DOHH2 (cell line): Measurements from ENCODE around the gene FOSL1.

Experiments
- H3F3A ChIP-seq: fragments of 200-600 bp; sonication (generic), shearing (Covaris generic); 2 replicates; pipeline ENCODE4 v1.6.0; 2016; ENCODE audit warnings: antibody characterized with exemption, mild to moderate bottlenecking; ENCODE audit not compliant: control insufficient read depth, insufficient read depth
- H3K27ac ChIP-seq: fragments of 200-600 bp; sonication (generic); 2 replicates; pipeline ENCODE4 v1.5.1; 2014; ENCODE audit warnings: low read depth, mild to moderate bottlenecking, low read length, moderate library complexity
- H3K27me3 ChIP-seq: fragments of 200-600 bp; sonication (generic); 2 replicates; pipeline ENCODE4 v1.6.1; 2014; ENCODE audit warnings: mild to moderate bottlenecking, low read length, mixed read lengths; ENCODE audit not compliant: control insufficient read depth
- H3K36me3 ChIP-seq: fragments of 200-600 bp; sonication (generic); 2 replicates; pipeline ENCODE4 v1.6.1; 2014; ENCODE audit warnings: mild to moderate bottlenecking, low read length, moderate library complexity, mixed read lengths; ENCODE audit not compliant: control insufficient read depth
- H3K4me1 ChIP-seq: fragments of 200-600 bp; sonication (generic); 2 replicates; pipeline ENCODE4 v1.6.1; 2014; ENCODE audit warnings: mild to moderate bottlenecking, low read length, mixed read lengths; ENCODE audit not compliant: control insufficient read depth
- H3K4me2 ChIP-seq: fragments of 200-600 bp; sonication (generic); 2 replicates; pipeline ENCODE4 v1.6.0; 2014; ENCODE audit warnings: mild to moderate bottlenecking, low read length, moderate library complexity
- H3K4me3 ChIP-seq: fragments of 200-600 bp; sonication (generic); 2 replicates; pipeline ENCODE4 v1.5.1; 2014; ENCODE audit warnings: mild to moderate bottlenecking, low read length, mixed read lengths
- H3K79me2 ChIP-seq: fragments of 200-600 bp; sonication (generic); 2 replicates; pipeline ENCODE4 v1.6.1; 2014; ENCODE audit warnings: mild to moderate bottlenecking, low read length, mixed read lengths; ENCODE audit not compliant: control insufficient read depth
- H3K9me2 ChIP-seq: fragments of 200-600 bp; sonication (generic); replicated peaks from 2 replicates; pipeline ENCODE4 v1.6.1; 2014; ENCODE audit warnings: mild to moderate bottlenecking, low read length, mixed read lengths; ENCODE audit not compliant: control insufficient read depth
- H3K9me3 ChIP-seq: fragments of 200-600 bp; sonication (generic); 2 replicates; pipeline ENCODE4 v1.6.1; 2014; ENCODE audit warnings: antibody characterized with exemption, low read length, mixed read lengths; ENCODE audit not compliant: control insufficient read depth, insufficient read depth
- H4K20me1 ChIP-seq: fragments of 200-600 bp; sonication (generic); 2 replicates; pipeline ENCODE4 v1.6.0; 2014; ENCODE audit warnings: low read depth, mild to moderate bottlenecking, antibody characterized with exemption, low read length, moderate library complexity; ENCODE audit not compliant: control insufficient read depth, insufficient read depth
- EZH2phosphoT487 ChIP-seq: fragments of 200-600 bp; sonication (generic); IDR thresholded peaks from 2 replicates; pipeline ENCODE4 v1.6.1; 2017; ENCODE audit warnings: borderline replicate concordance, mild to moderate bottlenecking, antibody characterized with exemption, low read length, moderate library complexity, mixed read lengths
- TF ChIP-seq, protein P1 (sequence below): fragments of 200-600 bp; sonication (generic); IDR thresholded peaks from one replicate; pipeline ENCODE4 v1.5.1; 2014; ENCODE audit warnings: antibody characterized with exemption, mild to moderate bottlenecking, low read depth, low read length; ENCODE audit not compliant: poor library complexity, severe bottlenecking

The FOSL1 gene

DNA sequence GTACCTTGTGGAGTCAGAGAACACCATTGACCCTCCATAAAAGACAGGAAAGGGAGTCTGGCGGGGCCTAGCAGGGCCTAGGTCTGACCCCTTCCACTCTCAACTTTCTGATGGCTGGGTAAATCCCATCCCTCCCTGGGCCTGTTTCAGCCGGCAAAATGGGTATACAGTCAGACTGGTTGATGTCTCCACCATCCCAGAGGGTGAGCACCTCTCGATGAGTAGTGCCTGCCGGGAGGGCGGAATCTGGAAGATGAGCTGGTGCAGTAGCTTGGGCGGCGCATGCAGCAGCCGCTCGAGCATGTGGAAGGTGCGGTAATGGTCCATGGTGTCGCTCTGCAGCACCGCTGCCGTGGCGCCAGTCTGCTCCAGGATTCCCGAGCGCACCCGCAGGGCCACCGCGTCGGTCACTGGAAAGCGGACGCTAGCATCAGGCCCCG lies 12.4 kb downstream of the FOSL1 start:
- Histone ChIP-seq H3K36me3 (peaks cover 58% of the 10 kb centered on the region), H4K20me1 (0 out of 2 replicates have a peak, but pooled peaks cover 3% of the 10 kb centered on the region), H3K27ac (peak overlapping the region; percentile 88; the same call in 1 of the 2 replicates), H3K9me3 (no peaks in the 10 kb centered on the region), H3K4me2 (peak overlapping the region; percentile 95), H3K9me2 (no peaks in the 10 kb centered on the region), H3F3A (peaks cover 24% of the 10 kb centered on the region), H3K4me1 (peaks cover 57% of the 10 kb centered on the region), H3K27me3 (no peaks in the 10 kb centered on the region), H3K79me2 (peaks cover 33% of the 10 kb centered on the region), H3K4me3 (peak overlapping the region; percentile 93)
- no peak for TF ChIP-seq EZH2phosphoT487

- TF ChIP-seq EZH2phosphoT487, result no peak
- TF ChIP-seq, protein P1, sequence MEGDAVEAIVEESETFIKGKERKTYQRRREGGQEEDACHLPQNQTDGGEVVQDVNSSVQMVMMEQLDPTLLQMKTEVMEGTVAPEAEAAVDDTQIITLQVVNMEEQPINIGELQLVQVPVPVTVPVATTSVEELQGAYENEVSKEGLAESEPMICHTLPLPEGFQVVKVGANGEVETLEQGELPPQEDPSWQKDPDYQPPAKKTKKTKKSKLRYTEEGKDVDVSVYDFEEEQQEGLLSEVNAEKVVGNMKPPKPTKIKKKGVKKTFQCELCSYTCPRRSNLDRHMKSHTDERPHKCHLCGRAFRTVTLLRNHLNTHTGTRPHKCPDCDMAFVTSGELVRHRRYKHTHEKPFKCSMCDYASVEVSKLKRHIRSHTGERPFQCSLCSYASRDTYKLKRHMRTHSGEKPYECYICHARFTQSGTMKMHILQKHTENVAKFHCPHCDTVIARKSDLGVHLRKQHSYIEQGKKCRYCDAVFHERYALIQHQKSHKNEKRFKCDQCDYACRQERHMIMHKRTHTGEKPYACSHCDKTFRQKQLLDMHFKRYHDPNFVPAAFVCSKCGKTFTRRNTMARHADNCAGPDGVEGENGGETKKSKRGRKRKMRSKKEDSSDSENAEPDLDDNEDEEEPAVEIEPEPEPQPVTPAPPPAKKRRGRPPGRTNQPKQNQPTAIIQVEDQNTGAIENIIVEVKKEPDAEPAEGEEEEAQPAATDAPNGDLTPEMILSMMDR, result no peak
- H3K9me2 ChIP-seq, result no peaks in the 10 kb centered on the region
- 0 out of 2 replicates have a peak, but pooled peaks cover 2% of the 10 kb centered on the region for H4K20me1 ChIP-seq
- no peak overlapping the region for H3K27ac ChIP-seq
- H3K4me1 ChIP-seq, result peaks cover 51% of the 10 kb centered on the region
- H3K4me2 ChIP-seq, result peak overlapping the region; percentile 95
- H3K79me2 ChIP-seq, result peaks cover 26% of the 10 kb centered on the region
- H3K36me3 ChIP-seq, result peaks cover 62% of the 10 kb centered on the region
- H3K9me3 ChIP-seq, result no peaks in the 10 kb centered on the region
- peaks cover 23% of the 10 kb centered on the region for H3F3A ChIP-seq
- H3K4me3 ChIP-seq, result peak overlapping the region; percentile 93
- H3K27me3 ChIP-seq, result no peaks in the 10 kb centered on the region
These were observed 13.1 kb downstream of the FOSL1 start for GRCh38 chr11:65886826-65887722.

- Histone ChIP-seq H3F3A (peaks cover 18% of the 10 kb centered on the region), H4K20me1 (no peaks in the 10 kb centered on the region), H3K4me3 (no peak overlapping the region), H3K9me2 (no peaks in the 10 kb centered on the region), H3K4me2 (peak overlapping the region; percentile 95), H3K36me3 (peaks cover 53% of the 10 kb centered on the region), H3K4me1 (peaks cover 47% of the 10 kb centered on the region), H3K9me3 (no peaks in the 10 kb centered on the region), H3K27ac (no peak overlapping the region), H3K27me3 (no peaks in the 10 kb centered on the region), H3K79me2 (peaks cover 15% of the 10 kb centered on the region)
- TF ChIP-seq, protein P1, result no peak
These were observed 14.2 kb downstream of the FOSL1 start for GRCh38 chr11:65885808-65886536.
